MG63 (cell line): ENCODE results near the gene SLC35E3. TPM values are rescaled to one million over a fixed set of nuclear protein-coding genes. Genes with fewer than 3 reads are reported as not detected.

ENCODE experiments used
- DNase-seq: peaks from one replicate; pipeline ENCODE4 v3.0.0-alpha.2; 2020
- H3K27me3 ChIP-seq: fragments of 250-450 bp; sonication (Bioruptor Pico); 2 replicates; pipeline ENCODE4 v1.5.1; 2020; ENCODE audit warnings: mild to moderate bottlenecking, moderate library complexity
- H3K36me3 ChIP-seq: fragments of 250-450 bp; sonication (Bioruptor Pico); 2 replicates; pipeline ENCODE4 v1.5.1; 2020; ENCODE audit warnings: mild to moderate bottlenecking, moderate library complexity
- H3K4me3 ChIP-seq: fragments of 250-450 bp; sonication (Bioruptor Pico); 2 replicates; pipeline ENCODE4 v1.5.1; 2020; ENCODE audit warnings: mild to moderate bottlenecking, moderate library complexity
- H3K9me3 ChIP-seq: fragments of 250-450 bp; sonication (Bioruptor Pico); 2 replicates; pipeline ENCODE4 v1.5.1; 2020; ENCODE audit warnings: mild to moderate bottlenecking, moderate library complexity
- total RNA-seq: library from RNA; depleted of rRNA; stranded (reverse); fragments of >200 nt; shearing (Covaris generic); gene quantifications from 2 replicates; pipeline ENCODE4 v1.2.3, GENCODE V29; 2014; ENCODE audit warnings: low replicate concordance; rRNA removed

Gene SLC35E3
- 0.99 and 2.2 TPM in 2 replicates for total RNA-seq

DNA sequence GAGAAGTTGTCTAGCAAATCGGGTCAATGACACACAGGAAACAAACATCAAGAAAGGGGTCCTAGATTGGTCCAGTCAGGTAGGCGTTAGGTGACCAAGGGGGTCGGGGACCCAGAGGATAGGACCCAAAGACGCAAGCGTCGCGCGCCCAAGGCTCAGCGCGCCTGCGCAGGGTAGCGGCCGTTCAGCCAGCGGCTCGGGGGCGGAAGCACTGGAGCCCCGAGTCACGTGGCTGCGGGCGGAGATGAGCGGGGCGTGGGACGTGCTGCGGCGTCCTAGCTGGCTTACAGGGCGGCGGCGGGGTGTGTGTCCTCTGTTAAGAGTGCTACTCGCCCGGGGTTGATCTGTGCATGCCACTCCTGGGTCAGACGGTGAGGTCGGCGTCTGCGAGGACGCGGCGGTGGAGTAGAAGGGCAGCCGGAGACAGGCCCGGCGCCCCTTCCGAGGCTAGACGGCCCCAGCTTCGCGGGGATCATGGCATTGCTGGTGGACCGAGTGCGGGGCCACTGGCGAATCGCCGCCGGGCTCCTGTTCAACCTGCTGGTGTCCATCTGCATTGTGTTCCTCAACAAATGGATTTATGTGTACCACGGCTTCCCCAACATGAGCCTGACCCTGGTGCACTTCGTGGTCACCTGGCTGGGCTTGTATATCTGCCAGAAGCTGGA lies at the start of gene SLC35E3:
SLC35E3 (plus strand) TSS at position 273 of the 668 bp plus-strand sequence; CDS start at position 475, 202 bp downstream.
- Histone ChIP-seq H3K27me3 (no peaks in the 10 kb centered on the region), H3K4me3 (peak within 1 kb of the TSS; percentile 75), H3K9me3 (no peaks in the 10 kb centered on the region), H3K36me3 (peaks cover 14% of the 10 kb centered on the region)
- DNase-seq, result peak; percentile 94

DNA sequence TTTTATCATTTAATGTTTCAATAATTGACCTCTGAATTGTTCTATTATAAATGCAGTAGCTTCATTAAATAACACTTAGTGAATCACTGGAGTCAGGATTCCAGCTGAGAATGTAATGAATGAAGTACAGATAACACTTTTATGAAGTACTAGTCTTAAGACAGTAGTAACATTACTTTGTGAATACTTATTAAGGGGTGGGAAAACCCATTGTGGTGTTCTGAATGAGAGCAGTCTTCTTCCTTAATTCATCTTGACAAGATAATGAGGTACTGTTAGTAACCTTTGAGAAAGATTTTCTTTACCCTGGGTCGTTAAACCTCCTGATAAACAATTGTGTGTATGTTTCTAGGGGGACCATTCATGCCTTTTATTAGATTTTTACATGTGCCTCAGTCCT lies 46.5 kb upstream of the SLC35E3 start:
- H3K36me3 ChIP-seq, result peaks cover 56% of the 10 kb centered on the region

DNA sequence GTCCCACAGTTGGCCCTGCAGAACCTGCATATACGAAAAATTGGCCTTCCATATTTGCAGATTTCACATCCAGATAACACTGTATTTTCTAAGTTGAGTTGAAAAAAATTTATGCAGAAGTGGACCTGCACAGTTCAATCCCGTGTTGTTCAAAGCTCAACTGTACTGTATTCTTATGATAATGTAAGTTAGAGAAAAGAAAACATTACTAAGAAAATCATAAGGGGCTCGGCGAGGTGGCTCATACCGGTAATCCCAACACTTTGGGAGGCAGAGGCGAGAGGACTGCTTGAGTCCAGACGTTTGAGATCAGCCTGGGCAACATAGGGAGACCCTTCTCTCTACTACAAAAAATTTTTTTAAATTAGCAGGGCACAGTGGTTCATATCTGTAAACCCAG lies 18.2 kb upstream of the SLC35E3 start:
- Histone ChIP-seq H3K4me3 (no peak overlapping the region), H3K27me3 (no peaks in the 10 kb centered on the region), H3K36me3 (peaks cover 53% of the 10 kb centered on the region), H3K9me3 (no peaks in the 10 kb centered on the region)
- DNase-seq, result no peak

More for the DNA sequence above, 46.5 kb upstream of the SLC35E3 start:
- no peak overlapping the region for H3K4me3 ChIP-seq
- H3K9me3 ChIP-seq, result no peaks in the 10 kb centered on the region
- H3K27me3 ChIP-seq, result no peaks in the 10 kb centered on the region
- no peak for DNase-seq

DNA sequence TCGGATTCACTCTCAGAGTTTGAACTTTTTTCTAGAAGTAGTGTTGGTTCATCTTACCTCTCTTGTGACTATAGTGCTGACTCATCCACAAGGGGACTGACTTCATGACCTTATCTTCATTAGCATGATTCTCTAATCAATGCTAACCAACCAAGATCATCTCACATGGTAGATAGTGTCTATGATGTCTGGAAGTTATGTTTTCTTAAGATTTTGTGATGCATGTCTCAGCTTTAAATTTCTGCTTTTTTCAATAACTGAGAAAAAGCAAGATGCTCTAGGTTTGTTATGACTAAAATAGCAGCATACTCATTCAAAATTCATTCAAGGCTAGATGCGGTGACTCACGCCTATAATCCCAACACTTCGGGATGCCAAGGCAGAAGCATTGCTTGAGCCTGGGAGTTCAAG lies 12.3 kb upstream of the SLC35E3 start:
- Histone ChIP-seq H3K4me3 (no peak overlapping the region), H3K36me3 (peaks cover 67% of the 10 kb centered on the region), H3K27me3 (no peaks in the 10 kb centered on the region), H3K9me3 (no peaks in the 10 kb centered on the region)
- DNase-seq, result peak; percentile 65

DNA sequence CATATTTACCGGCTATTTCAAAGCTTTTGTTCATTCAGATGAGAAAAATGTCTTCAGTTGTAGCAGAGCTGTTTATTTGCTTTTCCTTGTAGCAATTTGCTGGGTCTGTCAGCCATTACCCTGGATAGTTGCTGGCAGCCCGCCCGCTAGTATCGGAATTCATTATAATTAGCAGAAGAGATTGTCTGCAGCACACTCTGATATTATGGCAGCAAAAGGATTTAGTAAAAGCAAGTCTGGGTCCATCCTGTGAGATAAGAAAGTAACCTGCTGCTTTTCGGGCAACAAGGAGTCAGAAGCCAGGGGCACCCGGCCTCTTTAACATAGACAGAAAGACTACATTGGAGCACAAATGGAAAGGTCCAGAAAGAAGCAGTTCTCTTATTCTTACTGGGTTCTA lies 6.1 kb upstream of the SLC35E3 start:
- no peak overlapping the region for H3K4me3 ChIP-seq

DNA sequence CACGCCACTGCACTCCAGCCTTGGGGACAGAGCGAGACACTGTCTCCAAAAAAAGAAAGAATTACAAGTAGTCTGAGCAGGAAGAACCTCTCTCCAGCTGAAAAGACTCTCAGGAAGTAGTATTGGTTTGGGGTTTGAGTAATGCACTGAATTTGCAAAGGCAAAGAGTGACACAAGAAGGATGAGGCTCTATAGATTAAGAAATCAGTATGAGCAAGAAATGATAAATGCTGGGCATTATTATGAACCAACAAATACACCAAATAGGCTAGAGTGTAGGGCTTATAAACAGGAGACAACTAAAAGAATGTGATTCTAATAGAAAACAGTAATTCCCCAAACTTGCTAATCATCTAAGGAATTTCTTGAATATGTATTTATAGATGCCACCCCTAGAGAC lies 2.6 kb upstream of the SLC35E3 start:
- DNase-seq, result no peak
- Histone ChIP-seq H3K27me3 (no peaks in the 10 kb centered on the region), H3K4me3 (no peak overlapping the region), H3K36me3 (peaks cover 21% of the 10 kb centered on the region), H3K9me3 (no peaks in the 10 kb centered on the region)

More for the DNA sequence above, 6.1 kb upstream of the SLC35E3 start:
- Histone ChIP-seq H3K36me3 (peaks cover 49% of the 10 kb centered on the region), H3K9me3 (no peaks in the 10 kb centered on the region), H3K27me3 (no peaks in the 10 kb centered on the region)
- no peak for DNase-seq

DNA sequence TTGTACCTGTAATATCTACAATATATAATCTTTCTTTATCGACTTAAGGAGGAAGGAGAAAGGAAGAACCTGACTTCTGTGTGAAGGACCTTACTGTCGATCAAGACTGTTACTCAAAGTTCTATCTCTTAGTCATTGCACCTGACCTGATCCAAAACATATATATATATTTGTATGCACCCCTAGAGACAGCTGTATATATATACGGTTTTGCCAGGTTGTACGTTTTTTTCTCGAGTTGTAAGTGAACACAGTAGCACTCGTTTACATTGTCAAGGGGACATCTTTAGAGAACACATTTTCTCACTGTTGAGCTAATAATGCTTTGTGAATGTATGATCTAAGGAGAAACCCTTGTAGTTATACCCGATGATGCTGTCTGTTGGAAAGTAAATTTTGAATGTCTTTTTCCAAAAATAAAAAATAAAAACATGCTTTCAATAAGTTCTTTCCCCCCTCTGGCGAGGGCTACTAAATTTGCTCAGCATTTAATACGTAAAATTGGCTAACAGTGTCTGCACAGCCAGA lies 536 bp upstream of the SLC35E3 start:
- H3K36me3 ChIP-seq, result peaks cover 11% of the 10 kb centered on the region
- H3K4me3 ChIP-seq, result peak overlapping the region; percentile 75
- no peaks in the 10 kb centered on the region for H3K9me3 ChIP-seq
- DNase-seq, result no peak
- no peaks in the 10 kb centered on the region for H3K27me3 ChIP-seq

DNA sequence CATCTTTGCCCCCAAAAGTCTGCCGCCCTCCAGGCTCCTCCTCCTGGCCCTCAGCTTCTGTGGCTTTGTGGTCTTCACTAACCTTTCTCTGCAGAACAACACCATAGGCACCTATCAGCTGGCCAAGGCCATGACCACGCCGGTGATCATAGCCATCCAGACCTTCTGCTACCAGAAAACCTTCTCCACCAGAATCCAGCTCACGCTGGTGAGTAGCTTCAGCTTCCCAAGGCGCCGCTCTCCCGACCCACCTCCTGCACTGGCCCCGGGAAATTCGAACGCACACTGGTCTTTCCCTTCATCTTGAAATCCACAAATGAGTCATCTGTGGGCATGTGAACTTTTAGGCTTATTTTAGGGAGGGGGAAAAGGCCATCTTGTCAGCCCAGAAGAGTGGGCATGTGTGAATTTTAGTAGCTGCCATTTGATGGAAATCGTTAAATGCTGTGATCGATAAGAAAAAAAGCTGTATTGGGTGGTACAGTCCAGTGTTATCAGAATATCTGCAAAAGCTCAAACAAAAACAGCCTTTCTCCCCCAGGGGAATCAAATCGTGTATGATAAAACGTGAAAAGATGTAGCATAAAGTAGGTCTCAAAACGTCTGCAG lies 700 bp downstream of the SLC35E3 start:
- no peaks in the 10 kb centered on the region for H3K9me3 ChIP-seq
- peak overlapping the region; percentile 75 for H3K4me3 ChIP-seq
- H3K27me3 ChIP-seq, result no peaks in the 10 kb centered on the region
- peaks cover 11% of the 10 kb centered on the region for H3K36me3 ChIP-seq
- peak; percentile 65 for DNase-seq

DNA sequence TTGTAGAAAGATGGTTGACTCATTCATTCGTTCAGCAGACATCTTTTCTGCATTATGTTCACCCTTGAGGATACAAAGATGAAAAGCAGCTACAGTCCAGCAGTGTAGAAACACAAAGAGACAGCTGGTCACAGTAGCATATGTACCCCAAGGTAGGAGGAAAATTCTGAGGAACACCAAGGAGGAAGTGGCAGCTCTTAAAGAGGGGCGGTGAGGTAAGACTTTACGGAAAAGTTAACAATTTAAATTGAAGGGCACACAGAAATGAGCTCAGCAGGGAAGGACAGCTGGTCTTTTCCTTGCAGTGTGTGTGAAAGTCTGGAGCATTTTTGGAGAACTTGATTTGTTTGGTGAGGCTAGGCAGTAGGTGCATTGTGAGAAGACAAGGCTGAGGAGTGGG lies 3.5 kb downstream of the SLC35E3 start:
- peaks cover 10% of the 10 kb centered on the region for H3K36me3 ChIP-seq
- no peaks in the 10 kb centered on the region for H3K9me3 ChIP-seq
- no peak for DNase-seq
- H3K4me3 ChIP-seq, result no peak overlapping the region
- H3K27me3 ChIP-seq, result no peaks in the 10 kb centered on the region

DNA sequence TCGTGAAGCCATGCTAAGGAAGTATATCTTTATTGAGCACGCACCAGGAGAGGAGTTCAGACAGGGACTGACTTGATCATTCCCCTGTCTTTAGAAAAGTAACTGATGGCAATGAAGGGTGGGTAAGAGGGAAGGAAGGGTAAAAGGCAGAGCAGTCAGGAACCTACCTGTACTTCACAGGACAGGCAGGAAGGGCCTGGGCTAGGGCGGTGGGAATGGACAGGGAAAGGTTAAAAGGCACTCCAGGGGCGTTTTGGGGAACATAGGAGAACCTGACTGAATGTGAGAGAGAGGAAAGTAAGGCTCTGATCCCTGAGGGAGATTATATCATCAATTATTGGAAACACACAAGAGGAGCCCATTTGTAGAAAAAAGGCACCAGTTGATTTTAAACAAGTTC lies 3.9 kb downstream of the SLC35E3 start:
- no peak for DNase-seq
- no peaks in the 10 kb centered on the region for H3K9me3 ChIP-seq
- peaks cover 14% of the 10 kb centered on the region for H3K36me3 ChIP-seq
- H3K4me3 ChIP-seq, result no peak overlapping the region
- H3K27me3 ChIP-seq, result no peaks in the 10 kb centered on the region

DNA sequence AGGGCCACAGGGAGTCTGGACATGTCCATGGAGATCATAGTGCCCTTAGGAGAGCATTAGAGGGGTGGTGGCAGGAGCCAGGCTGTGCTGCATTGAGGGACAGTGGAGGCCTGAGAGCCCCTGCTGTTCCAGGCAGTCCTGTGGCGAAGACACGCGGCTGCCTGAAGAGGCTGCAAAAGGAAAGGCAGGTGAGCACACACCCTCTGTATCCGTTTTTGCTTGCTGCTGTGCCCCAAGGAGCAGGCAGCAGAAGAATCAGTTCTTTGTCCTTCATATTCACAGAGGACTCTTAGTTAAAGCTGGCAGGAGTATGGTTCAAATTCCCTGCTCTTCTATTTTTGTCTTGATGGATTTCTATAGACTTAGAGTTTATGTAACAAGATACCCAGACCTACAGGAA lies 4.5 kb downstream of the SLC35E3 start:
- DNase-seq, result no peak
- Histone ChIP-seq H3K9me3 (no peaks in the 10 kb centered on the region), H3K4me3 (no peak overlapping the region), H3K27me3 (no peaks in the 10 kb centered on the region), H3K36me3 (peaks cover 20% of the 10 kb centered on the region)

DNA sequence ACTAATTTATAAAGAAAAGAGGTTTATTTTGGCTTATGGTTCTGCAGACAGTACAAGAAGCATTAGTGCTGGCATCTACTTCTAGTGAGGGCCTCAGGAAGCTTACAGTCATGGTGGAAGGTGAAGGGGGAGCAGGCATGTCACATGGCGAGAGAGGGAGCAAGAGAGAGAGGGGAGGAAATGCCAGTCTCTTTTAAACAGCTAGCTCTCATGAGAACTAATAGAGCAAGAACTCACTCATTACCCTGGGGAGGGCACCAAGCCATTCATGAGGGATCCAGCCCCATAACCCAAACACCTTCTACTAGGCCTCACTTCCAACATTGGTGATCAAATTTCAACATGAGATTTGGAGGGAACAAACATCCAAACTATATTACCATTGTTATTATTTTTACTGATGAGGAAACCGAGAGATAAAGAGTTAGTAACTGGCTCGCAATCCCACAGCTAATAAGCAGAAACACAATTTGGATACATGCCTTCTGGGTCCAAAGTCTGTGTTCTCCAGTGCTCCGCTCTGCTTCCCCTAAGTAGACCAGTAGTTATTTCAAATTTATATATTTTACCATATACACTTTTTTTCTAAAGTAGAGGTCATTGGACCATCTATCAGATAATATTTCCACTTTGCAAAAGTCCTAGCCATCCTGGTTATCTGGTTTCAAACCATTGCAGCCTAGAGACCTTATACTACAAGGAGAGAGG lies 9.7 kb downstream of the SLC35E3 start:
- Histone ChIP-seq H3K4me3 (no peak overlapping the region), H3K36me3 (peaks cover 28% of the 10 kb centered on the region), H3K27me3 (no peaks in the 10 kb centered on the region), H3K9me3 (no peaks in the 10 kb centered on the region)
- no peak for DNase-seq

DNA sequence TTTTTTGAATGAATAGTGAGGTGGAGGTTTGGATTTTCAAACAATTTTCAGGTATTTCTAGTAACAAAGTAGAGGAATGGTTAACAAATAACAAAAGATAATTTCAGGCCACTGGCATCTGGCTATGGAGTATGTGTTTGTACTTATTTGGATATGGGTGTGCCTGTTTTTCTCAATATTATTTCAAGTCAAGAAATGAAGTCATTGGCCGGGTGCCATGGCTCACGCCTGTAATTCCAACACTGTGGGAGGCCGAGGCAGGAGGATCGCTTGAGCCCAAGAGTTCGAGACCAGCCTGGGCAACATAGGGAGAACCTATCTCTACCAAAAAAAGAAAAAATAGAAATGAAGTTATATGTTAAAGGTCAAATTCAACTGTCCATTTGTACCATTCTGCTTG lies 13.9 kb downstream of the SLC35E3 start:
- H3K27me3 ChIP-seq, result no peaks in the 10 kb centered on the region
- peaks cover 15% of the 10 kb centered on the region for H3K36me3 ChIP-seq
- H3K9me3 ChIP-seq, result no peaks in the 10 kb centered on the region
- no peak for DNase-seq
- no peak overlapping the region for H3K4me3 ChIP-seq

DNA sequence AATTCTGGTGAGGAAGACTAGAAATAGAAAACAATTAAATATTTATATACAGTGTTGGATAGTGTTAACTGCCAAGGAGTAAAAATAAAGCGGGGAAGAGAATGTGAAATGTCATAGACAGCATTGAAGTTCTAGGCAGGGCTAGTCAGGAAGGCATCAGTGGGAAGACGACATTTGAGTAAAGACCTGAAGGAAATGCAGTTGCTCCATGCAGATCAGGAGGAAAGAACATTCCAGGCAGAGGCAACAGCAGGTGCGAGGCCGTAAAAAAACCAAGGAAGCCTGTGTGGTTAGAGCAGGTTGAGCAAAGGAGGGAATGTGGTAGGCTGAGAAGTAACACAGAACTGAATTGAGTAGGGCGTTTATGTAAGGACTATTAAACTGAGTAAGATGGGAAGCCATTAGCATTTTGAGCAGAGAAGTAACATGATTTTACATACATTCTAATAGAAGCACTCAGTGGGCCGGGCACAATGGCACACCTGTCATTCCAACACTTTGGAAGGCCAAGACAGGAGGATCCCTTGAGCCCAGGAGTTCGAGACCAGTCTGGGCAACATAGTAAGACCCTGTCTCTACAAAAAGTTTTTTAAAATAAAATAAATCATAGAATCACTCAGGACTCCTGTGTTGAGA lies 14.9 kb downstream of the SLC35E3 start:
- no peak overlapping the region for H3K4me3 ChIP-seq
- no peaks in the 10 kb centered on the region for H3K27me3 ChIP-seq
- H3K36me3 ChIP-seq, result peaks cover 7% of the 10 kb centered on the region
- H3K9me3 ChIP-seq, result no peaks in the 10 kb centered on the region
- no peak for DNase-seq

DNA sequence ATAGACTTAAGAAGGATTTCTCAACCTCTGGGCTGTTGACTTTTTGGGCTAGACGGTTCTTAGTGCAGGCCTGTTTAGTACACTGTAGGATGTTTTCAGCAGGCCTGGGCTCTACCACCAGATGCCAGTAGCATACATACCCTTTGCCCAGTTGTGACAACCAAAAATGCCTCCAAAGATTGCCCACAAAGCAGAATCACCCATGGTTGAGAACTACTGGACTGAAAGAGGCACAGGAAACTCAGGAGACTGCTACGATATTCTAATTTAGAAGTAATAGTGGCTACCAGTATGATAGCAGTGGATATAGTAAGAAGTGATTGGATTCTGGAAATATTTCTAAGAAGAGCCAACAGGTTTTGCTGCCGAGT lies 15.5 kb downstream of the SLC35E3 start:
- Histone ChIP-seq H3K9me3 (no peaks in the 10 kb centered on the region), H3K4me3 (no peak overlapping the region), H3K36me3 (peaks cover 6% of the 10 kb centered on the region), H3K27me3 (no peaks in the 10 kb centered on the region)
- DNase-seq, result no peak

DNA sequence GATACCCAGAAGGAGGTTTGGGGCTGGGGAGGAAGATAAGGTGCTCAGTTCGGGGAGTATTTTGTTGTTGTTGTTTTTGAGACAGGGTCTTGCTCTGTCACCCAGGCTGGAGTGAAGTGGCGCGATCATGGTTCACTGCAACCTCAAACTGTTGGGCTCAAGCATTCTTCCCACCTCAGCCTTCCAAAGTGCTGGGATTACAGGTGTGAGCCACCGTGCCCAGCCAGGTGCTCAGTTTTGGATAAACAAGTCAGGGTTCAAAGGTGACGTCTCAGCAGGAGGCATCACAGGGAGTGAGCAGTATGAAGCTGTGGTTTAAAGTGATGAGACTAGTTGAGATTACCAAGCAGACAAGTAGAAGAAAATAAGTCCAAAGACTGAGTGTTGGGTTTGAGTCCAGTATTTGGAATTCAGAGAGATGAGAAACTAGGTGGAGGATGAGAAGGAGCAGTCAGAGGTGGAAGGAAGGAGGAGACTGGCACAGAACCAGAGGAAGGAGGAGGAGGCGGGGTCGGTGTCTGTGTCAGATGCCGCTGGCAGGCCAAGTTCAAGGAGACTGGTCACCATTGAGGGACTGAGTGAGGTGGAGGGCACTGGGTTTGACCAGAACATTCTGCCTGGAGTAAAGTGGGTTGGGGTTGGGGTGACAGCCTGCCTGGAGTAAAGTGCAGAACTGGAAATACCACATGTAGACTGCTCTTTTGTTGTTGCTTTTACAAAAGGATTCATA lies 16.1 kb downstream of the SLC35E3 start:
- Histone ChIP-seq H3K9me3 (no peaks in the 10 kb centered on the region), H3K4me3 (no peak overlapping the region), H3K36me3 (peaks cover 6% of the 10 kb centered on the region), H3K27me3 (no peaks in the 10 kb centered on the region)
- DNase-seq, result peak; percentile 2
